Heart left ventricle (tissue), 13 donors: ENCODE data around the gene CAPN14.

ENCODE experiments used
- CTCF ChIP-seq, 12 donors: fragments of 200-600 bp; sonication (generic) in 4 of 12; IDR thresholded peaks; one replicate each; pipeline versions ENCODE4 v1.5.0 to v1.8.0; 2018 to 2022; ENCODE audit warnings: antibody characterized with exemption in 12 of 12, mild to moderate bottlenecking in 5 of 12
- POLR2A ChIP-seq, 2 donors: fragments of 450-650 bp; IDR thresholded peaks; one replicate each; pipeline ENCODE4 v1.6.1; 2017; ENCODE audit warnings: antibody characterized with exemption in 2 of 2, mild to moderate bottlenecking in 2 of 2, moderate library complexity in 2 of 2
- donor health status: ischemic (EF 13 %, LVEDD 7.1; RV severe dilation, severe dysfunction).
- donor health status: DM: no; HTN: yes; CAD: no.
- donor health status: DM: no; HTN: no; CAD: no.
- donor health status: ischemic (EF 25% LVEDD 6.9; RV normal size, moderate dysfunction).
- donor health status: ischemic (EF 25% LVEDD 5.7; RV mildly dilated, moderate dysfunction).
- donor health status: ischemic (EF 35%, LVEDD 5.7; RV mildly dilated, moderate dysfunction).
- donor health status: nonischemic (EF 11% LVEDD 7.7; RV severe dilation, severe dysfunction).
- donor health status: DM: yes; HTN: yes; CAD: no.
- donor health status: PGD.
- donor health status: ischemic (EF 29% LVEDD 5.4; RV normal size, mild dysfunction).
- donor health status: nonischemic (EF 23%, LVEDD 6.1; RV moderate dilation, normal function).

DNA sequence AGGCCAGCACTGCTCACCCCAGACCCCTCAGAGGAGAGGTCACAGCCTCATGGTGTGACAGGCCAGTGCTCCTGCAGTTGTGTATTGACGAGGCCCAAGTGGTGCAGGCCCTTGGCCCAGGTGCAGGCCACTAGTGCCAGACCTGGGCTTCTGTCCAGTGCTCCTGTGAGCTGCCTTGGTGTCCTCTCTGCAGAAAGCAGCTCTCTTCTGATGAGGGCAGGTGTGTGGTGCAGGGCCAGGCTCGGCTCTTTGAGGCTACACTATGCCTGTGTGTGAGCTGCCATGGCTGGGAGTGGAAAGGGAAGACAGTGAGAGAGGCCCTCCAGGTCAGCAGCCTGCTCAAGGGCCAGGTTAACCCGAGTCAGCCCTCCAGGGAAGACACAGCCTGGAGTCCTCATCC, 33.7 kb upstream of the CAPN14 start:
- TF ChIP-seq CTCF (IDR thresholded peaks at IDR 0.05) = no peak
- no peak for TF ChIP-seq POLR2A (IDR thresholded peaks at IDR 0.05)
